GM12873 (cell line): ENCODE data around the gene OR51B6.

Experiments used
- CTCF ChIP-seq: IDR thresholded peaks from 2 replicates; pipeline ENCODE4 v1.5.1; 2012; ENCODE audit warnings: low read depth, mild to moderate bottlenecking, moderate library complexity, low read length, control low read depth; ENCODE audit not compliant: insufficient read depth; ENCODE audit errors: missing control alignments

The OR51B6 gene

DNA sequence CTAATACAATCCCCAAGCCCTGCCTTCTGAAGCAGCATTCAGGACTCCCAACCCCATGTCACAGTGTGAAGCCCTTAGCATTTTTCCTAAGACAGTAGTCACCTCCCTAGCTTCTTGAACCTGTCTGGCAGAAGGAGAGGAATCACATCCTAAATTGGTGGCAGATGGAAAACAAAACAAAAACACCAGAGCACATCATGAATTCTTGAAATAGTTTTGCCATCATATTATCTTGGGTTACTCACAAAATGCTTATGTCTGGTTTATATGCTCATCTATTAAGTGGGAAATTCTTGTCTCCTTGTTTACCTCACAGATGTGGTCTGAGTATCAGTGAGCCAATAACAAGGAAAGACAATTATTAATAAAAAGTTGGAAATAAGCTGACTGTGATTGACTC lies 47.6 kb downstream of the OR51B6 start:
- TF ChIP-seq CTCF, result no peak
